ENCODE data around the gene TENM3.

DNA sequence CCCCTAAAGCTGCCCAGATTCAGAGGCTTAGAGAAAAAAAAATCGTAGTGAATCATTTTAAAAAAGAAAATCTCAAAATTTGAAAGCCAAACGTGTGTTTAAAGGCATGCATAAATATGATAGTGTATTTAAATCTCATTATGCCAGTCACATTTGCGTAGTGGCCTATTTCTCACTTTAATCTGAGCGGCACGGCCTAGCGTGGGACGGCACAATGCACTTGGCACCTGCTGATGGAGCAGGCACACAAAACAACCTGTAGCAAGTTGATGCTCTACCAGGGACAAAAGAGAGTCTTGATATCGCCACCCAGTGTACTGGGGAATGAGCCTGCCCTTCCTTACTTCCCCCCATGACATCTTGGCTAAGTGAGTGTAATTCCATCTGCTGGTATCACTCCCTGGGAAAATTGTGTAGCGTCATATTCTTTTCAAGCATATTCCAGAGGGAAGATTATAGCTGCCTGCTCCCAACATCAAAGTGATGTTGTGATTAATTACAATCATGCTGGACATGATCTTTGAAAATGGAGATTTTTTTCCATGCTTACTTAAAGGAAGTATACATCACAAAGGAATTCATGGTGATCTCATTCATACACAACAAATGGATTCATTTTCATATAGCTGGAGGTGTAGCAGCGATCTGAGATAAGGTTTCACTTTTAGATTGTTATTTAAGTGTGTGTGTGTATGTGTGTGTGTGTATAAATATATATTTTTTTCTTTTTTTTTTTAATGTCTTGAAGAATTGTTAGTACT lies 535.2 kb downstream of the TENM3 start:
- TF ChIP-seq, protein P1, sequence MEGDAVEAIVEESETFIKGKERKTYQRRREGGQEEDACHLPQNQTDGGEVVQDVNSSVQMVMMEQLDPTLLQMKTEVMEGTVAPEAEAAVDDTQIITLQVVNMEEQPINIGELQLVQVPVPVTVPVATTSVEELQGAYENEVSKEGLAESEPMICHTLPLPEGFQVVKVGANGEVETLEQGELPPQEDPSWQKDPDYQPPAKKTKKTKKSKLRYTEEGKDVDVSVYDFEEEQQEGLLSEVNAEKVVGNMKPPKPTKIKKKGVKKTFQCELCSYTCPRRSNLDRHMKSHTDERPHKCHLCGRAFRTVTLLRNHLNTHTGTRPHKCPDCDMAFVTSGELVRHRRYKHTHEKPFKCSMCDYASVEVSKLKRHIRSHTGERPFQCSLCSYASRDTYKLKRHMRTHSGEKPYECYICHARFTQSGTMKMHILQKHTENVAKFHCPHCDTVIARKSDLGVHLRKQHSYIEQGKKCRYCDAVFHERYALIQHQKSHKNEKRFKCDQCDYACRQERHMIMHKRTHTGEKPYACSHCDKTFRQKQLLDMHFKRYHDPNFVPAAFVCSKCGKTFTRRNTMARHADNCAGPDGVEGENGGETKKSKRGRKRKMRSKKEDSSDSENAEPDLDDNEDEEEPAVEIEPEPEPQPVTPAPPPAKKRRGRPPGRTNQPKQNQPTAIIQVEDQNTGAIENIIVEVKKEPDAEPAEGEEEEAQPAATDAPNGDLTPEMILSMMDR (IDR thresholded peaks at IDR 0.05): no peak
- no peak for TF ChIP-seq POLR2A (IDR thresholded peaks at IDR 0.05)

Data from uterus (tissue), 2 donors.